Measurements from ENCODE around the gene INTS1.
"Not testable (repeated sequence)": the region's sequence is repeated elsewhere in the genome, so short reads cannot be mapped to it uniquely, and the experiment has no call there.

INTS1 gene

DNA sequence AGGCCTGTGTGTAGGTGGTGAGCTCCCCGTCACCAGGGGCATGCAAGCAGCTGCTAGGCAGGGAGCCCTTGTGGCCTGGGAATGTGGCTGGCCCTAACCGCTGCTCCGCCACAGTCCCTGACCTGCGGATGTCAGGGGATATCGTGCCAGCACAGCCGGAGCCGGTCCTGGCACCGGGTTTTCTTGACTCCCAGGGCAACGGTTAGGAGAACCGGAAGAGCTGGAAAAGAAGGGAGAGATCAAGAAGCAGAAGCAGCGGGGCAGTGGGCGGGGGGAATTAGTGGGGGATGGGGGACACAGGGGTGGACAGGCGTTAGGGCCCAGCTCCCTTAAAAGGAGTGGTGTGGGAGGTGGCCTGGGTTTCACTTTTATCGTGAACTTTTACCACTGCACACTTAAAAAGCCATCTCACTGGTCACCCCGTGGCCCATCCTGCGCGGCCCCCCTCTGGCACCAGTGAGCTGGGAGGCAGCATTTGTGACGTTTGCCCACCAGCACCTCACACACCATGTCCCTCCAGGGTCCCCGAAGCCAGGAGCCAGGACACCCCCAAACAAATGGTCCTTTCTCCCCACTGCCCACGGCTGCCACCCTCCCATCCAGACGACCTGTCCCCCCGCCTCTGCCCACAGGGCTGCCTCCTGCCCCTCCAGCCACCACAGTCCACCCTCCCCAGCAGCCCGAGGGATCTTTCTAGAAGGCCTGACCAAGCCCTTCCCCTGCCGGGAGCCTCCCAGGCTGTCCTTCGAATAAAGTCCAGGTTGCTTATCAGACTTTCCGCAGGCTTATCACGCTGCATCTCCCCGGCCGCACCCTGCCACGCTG, 43.2 kb downstream of the INTS1 start:
- DNase-seq: no peak

GRCh38 chr7:1459920-1460820, 44.0 kb downstream of the INTS1 start:
- no peak for DNase-seq

DNA sequence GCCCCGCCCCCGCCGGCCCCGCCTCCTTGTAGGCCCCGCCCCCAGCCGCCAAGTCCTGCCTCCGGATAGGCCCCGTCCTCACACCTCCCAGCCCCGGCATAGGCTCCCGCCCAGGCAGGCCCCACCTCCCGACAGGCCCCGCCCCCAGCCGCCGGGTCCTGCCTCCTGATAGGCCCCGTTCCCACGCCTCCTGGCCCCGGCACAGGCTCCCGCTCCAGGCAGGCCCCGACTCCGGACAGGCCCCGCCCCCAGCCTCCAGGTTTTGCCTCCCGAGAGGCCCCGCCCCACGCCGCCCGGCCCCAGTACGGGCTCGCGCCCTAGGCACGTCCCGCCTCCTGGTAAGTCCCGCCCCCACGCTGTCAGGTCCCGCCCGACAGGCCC, 44.7 kb downstream of the INTS1 start:
- DNase-seq: peak; percentile 97

- no peak for DNase-seq
These were observed 45.3 kb downstream of the INTS1 start, which contains the start of gene MICALL2 for GRCh38 chr7:1458683-1459511. Gene MICALL2 (minus strand): TSS chr7:1459470. CDS start chr7:1459326, 144 bp downstream.

GRCh38 chr7:1457949-1458682, 46.1 kb downstream of the INTS1 start:
- no peak for DNase-seq

GRCh38 chr7:1457059-1457948, 46.9 kb downstream of the INTS1 start:
- no peak for DNase-seq

GRCh38 chr7:1455955-1456354, 48.2 kb downstream of the INTS1 start:
- DNase-seq: no peak

- no peak for DNase-seq
These were observed 48.8 kb downstream of the INTS1 start for GRCh38 chr7:1455241-1455939.

GRCh38 chr7:1454542-1454941, 49.6 kb downstream of the INTS1 start:
- no peak for DNase-seq

GRCh38 chr7:1452205-1452604, 52.0 kb downstream of the INTS1 start:
- no peak for DNase-seq

- no peak for DNase-seq
These were observed 53.2 kb downstream of the INTS1 start for GRCh38 chr7:1450987-1451386.

GRCh38 chr7:1450431-1450830, 53.8 kb downstream of the INTS1 start:
- DNase-seq: no peak

DNA sequence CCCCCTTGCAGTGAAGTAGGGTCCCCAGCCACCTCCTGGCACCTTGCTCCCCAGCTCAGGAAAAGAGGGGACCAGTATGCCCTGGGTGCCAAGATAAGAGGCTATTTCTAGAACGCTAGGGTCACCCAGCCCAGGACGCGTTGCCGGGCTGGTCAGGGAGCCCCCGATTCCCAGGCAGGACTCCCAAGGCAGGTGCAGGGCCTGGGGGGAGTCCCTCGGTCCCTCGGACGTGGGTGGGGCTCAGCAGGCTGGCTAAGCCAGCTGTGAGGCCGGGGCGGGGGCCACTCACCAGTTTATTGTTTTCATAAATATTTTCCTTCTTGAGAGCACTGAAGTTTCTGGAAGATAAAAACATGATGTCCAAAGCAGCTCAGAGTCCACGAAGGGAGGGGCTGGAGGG, 54.2 kb downstream of the INTS1 start:
- DNase-seq: no peak

GRCh38 chr7:1449501-1449900, 54.7 kb downstream of the INTS1 start:
- DNase-seq: no peak

DNA sequence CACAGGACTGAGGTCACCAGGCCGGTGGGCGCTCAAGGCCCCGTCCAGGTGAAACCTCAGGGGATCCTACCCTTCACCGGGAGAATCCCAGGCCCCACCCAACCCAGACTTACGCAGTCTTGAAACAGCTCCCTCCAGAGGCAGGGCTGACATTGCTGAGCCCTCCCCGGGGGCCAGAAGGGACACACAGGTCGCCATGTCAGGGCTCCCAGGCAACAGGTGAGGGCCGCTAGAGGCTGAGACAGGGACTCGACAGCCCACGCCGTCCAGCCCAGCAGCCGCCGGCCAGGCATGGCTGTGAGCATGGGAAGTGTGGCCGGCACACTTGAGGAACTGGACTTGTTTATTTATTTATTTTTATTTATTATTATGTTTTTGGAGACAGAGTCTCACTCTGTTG, 55.2 kb downstream of the INTS1 start:
- no peak for DNase-seq

DNA sequence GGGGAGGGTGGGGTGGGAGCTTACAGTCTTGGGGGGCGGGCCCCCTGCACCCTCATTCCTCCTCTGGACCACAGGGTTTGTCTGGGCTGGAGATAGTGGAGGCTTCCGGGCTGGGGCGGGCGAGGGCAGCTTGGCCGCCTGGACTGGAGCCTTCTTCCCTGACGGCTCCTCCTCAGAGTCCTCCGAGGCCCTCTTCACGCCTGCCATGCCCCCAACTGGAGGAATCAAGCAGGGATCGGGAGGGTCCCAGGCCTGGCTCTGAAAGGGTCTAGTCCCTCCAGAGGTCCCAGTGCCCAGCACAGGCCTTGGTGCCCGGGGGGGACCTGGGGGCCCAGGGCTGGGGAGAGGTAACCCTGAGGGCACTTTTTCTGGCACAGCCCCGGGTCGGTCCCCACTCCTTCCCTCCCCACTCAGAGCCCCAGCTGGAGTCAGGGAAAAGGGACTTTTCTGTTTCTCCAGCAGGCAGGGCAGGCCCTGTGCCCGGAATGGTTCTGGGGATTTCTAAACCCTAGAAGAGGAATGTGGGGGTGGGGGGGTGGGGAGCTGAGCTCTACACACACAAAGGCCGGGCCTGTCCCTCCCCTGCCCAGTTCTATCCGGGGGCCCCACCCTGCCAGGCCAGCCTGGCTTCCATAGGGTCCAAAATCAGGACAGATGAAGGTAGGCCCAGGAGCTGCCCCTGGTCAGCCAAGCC, 56.5 kb downstream of the INTS1 start:
- DNase-seq: no peak

- DNase-seq: no peak
These were observed 57.1 kb downstream of the INTS1 start for GRCh38 chr7:1447112-1447511.

- DNase-seq: no peak
These were observed 57.6 kb downstream of the INTS1 start for GRCh38 chr7:1446620-1447032.

DNA sequence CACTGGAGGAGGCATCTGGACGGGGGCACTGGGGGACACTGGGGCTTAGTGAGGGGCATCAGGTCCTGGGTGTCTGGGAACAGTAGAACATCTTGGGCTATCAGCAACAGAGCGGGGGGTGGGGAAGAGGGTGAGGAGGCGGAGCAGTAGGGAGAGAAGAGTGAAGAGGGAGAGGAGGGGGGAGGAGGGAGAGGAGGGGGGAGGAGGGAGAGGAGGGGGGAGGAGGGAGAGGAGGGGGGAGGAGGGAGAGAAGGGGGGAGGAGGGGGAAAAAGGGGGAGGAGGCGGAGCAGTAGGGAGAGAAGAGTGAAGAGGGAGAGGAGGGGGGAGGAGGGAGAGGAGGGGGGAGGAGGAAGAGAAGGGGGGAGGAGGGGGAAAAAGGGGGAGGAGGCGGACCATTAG, 58.2 kb downstream of the INTS1 start:
- DNase-seq: not testable (repeated sequence)

GRCh38 chr7:1445341-1445740, 58.8 kb downstream of the INTS1 start:
- DNase-seq: no peak

Measured in activated CD4-positive, alpha-beta T cell treated with anti-CD3 and anti-CD28 coated beads for 1 hour (primary cell).